Activated gamma-delta T cell treated with anti-CD3 and anti-CD28 coated beads, Interleukin-2, amount 50 U/mL, for 16 hours (primary cell): Measurements from ENCODE around the gene SH2D1B.

Experiments
- DNase-seq: peaks from one replicate; pipeline ENCODE4 v3.0.0-alpha.2; 2020; ENCODE audit warnings: low read depth

The SH2D1B gene

DNA sequence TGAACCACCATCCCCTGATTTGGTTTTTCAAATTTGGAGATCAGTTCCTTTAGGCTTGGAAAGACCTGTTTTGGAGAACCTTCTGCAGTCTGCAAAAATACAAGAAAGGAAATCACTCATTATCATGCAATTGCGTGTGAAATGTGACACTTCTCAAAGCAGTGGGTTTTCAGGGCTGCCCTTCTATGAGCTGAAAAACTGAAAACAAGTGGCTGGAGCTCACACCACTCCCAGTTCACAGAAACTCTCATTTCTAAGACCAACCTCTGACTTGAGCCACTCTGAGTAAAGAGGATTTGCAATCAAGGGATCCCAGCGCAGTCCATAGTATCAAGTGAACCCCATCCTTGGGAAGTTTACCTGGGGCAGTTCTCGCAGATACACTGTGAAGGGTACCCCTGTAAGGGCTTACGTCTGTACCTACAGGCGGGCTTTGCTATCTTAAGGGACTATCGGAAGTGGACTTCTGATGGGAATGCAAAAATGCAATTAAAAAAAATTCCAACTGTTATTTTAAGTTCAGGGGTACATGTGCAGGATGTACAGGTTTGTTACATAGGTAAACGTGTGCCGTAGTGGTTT lies 12.8 kb downstream of the SH2D1B start:
- DNase-seq = no peak

- no peak for DNase-seq
Observed at GRCh38 chr1:162397943-162398560, 13.9 kb downstream of the SH2D1B start.

- no peak for DNase-seq
Observed at GRCh38 chr1:162397039-162397448, 14.9 kb downstream of the SH2D1B start.

DNA sequence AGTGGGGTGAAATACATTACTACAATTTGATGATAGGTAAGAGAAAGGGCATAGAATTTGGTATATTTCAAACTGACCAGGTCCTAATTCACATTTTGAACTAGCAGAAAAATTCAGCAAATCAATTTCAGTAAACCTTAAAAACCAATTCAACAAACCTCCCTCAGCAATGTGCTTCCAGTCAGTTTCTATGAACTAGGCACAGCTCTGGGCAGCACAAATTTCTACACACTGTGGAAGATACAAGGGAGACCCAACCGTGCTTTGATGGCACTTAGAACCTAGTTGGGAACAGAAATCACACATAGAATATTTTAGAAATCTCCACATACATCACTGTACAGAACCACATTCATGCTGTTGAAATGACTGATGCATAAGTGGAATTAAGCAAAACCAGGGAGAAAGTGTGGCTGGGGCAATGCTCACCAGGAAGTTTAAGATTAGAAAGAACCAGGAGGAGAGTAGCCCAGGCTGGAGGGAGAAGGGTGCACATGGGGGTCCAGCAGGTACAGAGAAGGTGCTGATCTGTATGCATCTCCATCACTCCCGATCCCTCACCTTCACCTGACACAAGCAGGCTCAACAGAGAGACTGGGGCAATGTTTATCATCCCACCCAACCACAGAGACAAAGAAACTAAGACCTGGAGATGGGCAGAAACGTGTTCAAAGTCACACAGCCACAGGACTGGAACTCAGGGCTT lies 15.6 kb downstream of the SH2D1B start:
- DNase-seq = no peak

- no peak for DNase-seq
Observed at GRCh38 chr1:162391790-162392563, 20.0 kb downstream of the SH2D1B start.

- DNase-seq = no peak
Observed at GRCh38 chr1:162390396-162391185, 21.3 kb downstream of the SH2D1B start.

DNA sequence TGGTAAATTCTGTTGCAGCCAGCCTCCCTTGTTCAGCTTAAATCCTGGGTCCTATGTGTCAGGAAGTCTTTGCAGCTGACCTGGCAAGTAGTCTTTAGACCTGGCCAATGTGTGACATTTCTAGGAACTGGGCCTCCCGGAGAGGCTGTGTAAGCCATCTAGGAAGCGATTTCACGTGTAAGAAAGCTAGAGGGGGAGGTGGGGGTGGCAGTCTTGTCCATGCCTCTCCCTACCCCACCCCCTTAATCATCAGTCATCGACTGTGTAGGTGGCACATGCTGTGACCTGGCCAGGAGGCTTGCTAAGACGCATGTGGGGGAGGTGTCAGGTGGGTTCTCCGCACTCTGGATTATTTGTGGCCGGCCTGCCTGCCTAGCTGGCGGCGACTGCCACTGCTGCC lies 22.0 kb downstream of the SH2D1B start:
- DNase-seq = no peak

DNA sequence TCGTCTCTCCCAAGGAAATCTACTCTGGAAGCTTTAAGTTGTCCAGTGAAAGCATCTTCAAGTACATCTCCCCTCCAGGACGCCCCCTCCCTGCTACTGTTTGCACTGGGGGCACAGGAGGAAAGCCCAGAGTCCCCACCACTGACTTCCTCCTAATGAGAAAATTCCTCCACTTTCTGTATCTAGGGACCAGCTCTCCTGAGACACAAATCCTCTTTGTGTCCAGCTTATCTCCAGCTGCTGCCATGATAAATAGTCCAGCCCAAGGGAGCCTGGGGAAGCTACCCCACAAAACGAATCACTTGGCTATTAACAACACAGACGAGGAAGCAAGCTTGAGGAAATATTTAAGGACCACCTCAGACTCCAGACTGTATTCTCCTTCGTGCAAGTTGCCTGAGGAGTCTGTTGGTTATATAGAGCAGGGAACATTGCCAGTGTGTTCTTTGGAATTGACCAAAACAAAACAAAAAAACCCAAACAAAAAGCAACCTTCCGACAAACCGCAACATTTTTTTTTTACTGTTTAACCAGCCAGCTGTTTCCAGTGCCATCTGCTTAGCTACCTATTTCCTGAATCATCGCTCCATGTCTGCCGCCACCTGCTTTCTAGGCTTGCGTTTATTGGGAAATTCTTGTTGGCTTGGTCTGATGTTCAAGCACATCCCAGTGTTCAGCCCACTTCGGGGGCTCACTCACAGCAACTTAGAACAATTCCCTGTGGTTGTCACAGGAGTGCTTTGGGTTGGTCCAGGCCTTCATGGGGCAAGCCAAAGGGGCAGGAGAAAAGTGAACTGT lies 22.7 kb downstream of the SH2D1B start:
- DNase-seq = no peak

DNA sequence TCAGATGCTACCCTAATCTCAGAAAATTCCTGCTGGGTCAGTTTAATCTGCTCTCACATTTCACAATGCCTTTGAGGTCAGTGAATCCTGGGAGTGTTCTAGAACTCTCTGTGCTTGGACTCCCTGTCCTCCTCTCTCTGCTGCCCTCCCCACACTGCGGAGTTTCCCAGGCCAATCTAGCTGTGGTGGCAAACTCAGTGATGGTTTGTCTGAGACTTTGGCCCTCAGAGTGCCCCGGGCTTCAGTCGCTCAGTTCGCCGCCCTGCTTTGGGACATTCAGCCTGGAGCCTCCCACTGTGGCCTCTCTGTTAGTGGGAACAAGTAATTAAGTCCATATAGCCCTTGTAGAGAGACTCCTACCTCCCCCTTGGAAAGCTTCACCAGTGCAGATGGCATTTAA lies 23.3 kb downstream of the SH2D1B start:
- DNase-seq = no peak

DNA sequence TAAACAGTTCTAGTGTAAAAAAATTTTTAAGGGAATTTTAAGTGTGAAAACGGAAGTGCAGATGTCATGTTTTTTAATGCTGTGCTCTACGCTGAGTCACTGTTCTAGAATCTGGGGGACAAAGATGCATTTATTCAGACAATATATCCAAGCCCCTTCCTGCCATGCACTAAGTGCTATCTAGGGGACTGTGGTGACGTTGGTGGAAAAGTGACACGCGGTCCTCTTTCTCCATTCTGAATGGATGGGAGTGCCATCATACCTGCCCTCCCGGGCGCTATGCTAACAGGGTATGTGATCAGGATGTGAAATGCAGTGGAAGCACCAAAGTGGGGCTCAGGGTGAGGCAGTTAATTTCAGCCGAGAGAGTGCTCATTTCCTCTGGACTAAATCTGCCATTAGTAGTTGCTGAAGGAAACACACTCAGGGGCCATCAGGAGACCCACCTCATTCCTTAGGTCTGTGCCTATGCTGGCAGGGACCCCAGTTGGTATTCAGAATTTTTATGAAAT lies 23.8 kb downstream of the SH2D1B start:
- DNase-seq = no peak

- DNase-seq = no peak
Observed at GRCh38 chr1:162387226-162388082, 24.5 kb downstream of the SH2D1B start.

DNA sequence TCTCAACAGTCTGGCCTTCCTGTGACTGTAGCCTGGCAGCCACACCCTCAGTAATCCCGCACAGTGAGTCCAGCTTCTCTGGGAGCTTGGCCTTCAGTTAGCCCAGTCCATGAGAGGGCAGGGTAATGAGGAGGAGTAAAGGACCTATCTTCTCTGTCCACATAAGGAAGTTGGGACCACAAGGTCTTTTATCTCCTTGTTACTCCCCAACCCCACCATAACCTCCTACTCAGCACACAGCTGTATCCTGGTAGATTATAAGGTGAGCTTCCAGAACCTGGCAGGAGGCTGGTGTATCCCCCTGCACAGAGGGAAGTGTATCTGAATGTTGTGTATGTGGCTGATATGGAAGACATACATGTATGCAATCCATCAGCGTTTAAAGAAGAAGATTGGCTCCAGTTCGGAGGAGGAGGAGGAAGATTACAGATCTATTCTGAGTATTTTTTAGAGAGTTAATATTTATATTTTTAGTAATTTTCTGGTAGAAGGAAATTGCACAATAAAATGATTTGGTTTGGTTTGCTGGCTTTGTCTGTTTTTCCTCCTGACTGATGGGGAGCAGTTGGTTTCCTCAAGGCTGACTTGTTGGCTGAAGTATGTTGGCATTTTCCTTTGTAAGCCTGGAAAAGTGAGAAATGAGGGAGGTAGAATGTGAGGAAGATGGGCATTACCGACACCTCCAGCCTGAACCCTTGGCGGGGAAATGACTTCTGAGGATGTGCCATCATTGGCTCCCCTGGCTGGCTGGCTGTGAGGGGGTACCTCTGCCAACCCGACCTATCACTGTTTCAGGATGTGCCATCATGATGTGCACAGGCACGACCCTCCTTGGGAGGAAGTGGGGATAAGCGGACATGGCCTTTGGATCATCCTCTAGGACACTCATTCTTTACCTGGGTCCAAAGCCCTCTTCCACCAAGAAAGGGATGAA lies 25.4 kb downstream of the SH2D1B start:
- DNase-seq = no peak

DNA sequence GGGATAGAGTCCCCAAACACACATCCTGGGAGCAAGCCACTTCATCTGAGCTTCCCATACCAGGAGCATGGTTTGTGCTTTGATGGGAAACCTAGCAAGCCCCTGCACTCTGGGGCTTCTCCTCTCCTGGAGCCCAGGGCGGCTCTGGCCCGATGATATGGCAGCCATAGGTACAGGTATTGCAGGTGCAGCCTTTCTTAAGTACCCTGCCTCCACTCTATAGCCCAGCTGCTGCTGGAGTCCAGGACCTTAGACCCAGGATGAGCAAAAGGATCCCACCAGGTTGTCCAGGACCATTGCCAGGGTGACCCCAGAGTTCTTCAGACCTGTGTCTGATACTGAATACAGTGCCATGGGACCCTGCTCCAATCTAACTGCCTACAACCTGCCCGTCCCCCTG lies 26.2 kb downstream of the SH2D1B start:
- DNase-seq = no peak

GRCh38 chr1:162385280-162385623 lies 26.7 kb downstream of the SH2D1B start:
- no peak for DNase-seq

- no peak for DNase-seq
Observed at GRCh38 chr1:162384601-162385279, 27.2 kb downstream of the SH2D1B start.

GRCh38 chr1:162384116-162384515 lies 27.8 kb downstream of the SH2D1B start:
- no peak for DNase-seq

- no peak for DNase-seq
Observed at GRCh38 chr1:162383516-162383915, 28.4 kb downstream of the SH2D1B start.

DNA sequence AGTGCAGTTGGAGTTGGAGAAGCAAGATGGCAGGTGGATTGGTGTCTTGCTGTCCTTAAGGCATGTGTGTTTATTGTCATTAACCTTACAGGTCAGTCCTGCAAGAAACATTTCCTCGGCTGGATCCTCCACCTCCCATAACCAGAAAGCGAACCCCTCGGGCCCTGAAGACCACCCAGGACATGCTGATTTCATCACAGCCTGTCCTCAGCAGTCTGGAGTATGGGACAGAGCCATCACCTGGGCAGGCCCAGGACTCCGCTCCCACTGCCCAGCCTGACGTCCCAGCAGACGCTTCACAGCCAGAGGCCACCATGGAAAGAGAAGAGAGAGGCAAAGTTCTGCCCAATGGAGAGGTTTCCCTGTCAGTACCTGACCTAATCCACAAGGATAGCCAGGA lies 28.8 kb downstream of the SH2D1B start:
- DNase-seq = no peak
